Chondrocyte (in vitro differentiated cells): ENCODE data around the gene CPXM2. TPM values are rescaled to one million over a fixed set of nuclear protein-coding genes. Genes with fewer than 3 reads are reported as not detected.

ENCODE experiments used
- DNase-seq: peaks from one replicate; pipeline ENCODE4 v3.0.0; 2021; ENCODE audit warnings: mixed read lengths, low spot score
- H3K27ac Mint-ChIP-seq: one replicate; pipeline ENCODE4 v1.8.0; 2021; ENCODE audit warnings: mild to moderate bottlenecking, moderate library complexity, mixed read lengths; ENCODE audit not compliant: unreplicated experiment
- H3K27me3 Mint-ChIP-seq: 2 replicates; pipeline ENCODE4 v1.8.0; 2021; ENCODE audit warnings: low read depth, mixed read lengths
- H3K36me3 Mint-ChIP-seq: 2 replicates; pipeline ENCODE4 v1.8.0; 2021; ENCODE audit warnings: low read depth, mixed read lengths
- H3K4me1 Mint-ChIP-seq: 2 replicates; pipeline ENCODE4 v1.8.0; 2021; ENCODE audit warnings: low read depth, mild to moderate bottlenecking, mixed read lengths
- H3K4me3 Mint-ChIP-seq: one replicate; pipeline ENCODE4 v1.8.0; 2021; ENCODE audit warnings: mild to moderate bottlenecking, moderate library complexity, mixed read lengths; ENCODE audit not compliant: unreplicated experiment
- H3K9me3 Mint-ChIP-seq: 2 replicates; pipeline ENCODE4 v1.8.0; 2021; ENCODE audit warnings: low read depth, mixed read lengths
- total RNA-seq: library from RNA; stranded (reverse); gene quantifications from 3 replicates; pipeline ENCODE4 v1.2.1, GENCODE V29; 2021
- TF ChIP-seq, protein P1 (sequence below): fragments of 200-600 bp; sonication (generic); IDR thresholded peaks from 2 replicates; pipeline ENCODE4 v1.5.0; 2021; ENCODE audit warnings: antibody characterized with exemption, mild to moderate bottlenecking, moderate library complexity

CPXM2 gene
- total RNA-seq, 1 donor from 2014 or later = not detected

DNA sequence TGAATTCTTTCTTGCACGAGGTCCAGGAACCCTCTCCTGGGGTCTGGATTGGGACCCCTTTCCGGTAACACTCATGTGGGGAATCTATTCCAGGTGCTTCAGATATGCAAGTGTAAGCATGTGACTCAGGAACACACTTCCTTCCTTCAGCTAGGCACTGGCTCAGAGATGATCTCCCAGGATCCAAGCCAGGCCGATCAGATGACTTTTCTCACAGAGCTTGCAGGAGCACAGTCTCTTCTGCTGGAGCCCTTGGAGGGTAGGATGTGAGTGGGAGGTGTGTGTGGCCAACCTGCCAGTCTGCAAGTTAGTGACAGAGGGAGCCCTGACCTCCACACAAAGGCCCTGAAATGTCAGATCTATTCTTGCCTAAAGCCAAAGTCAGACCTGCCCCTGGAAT lies 108.3 kb downstream of the CPXM2 start:
- Mint-ChIP-seq H3K36me3 (no peaks in the 10 kb centered on the region), H3K4me1 (no peaks in the 10 kb centered on the region), H3K27me3 (peaks cover 14% of the 10 kb centered on the region), H3K27ac (no peak overlapping the region), H3K4me3 (no peak overlapping the region), H3K9me3 (no peaks in the 10 kb centered on the region)
- no peak for DNase-seq
- TF ChIP-seq, protein P1, sequence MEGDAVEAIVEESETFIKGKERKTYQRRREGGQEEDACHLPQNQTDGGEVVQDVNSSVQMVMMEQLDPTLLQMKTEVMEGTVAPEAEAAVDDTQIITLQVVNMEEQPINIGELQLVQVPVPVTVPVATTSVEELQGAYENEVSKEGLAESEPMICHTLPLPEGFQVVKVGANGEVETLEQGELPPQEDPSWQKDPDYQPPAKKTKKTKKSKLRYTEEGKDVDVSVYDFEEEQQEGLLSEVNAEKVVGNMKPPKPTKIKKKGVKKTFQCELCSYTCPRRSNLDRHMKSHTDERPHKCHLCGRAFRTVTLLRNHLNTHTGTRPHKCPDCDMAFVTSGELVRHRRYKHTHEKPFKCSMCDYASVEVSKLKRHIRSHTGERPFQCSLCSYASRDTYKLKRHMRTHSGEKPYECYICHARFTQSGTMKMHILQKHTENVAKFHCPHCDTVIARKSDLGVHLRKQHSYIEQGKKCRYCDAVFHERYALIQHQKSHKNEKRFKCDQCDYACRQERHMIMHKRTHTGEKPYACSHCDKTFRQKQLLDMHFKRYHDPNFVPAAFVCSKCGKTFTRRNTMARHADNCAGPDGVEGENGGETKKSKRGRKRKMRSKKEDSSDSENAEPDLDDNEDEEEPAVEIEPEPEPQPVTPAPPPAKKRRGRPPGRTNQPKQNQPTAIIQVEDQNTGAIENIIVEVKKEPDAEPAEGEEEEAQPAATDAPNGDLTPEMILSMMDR = no peak

DNA sequence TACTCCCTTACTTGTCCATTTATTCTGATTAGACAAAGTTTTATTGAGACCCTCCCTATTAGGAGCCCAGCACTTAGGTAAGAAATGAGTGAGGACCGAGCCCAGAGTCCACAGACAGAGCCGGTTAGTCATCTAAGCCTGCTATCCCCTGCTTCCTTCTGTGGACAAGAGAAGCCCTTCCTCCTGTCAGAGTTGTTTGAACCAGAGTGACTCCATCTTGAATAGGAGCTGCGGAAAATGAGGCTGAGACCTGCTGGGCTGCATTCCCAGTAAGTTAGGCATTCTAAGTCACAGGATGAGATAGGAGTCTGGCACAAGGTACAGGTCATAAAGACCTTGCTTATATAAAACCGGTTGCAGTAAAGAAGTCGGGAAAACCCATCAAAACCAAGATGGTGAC lies 109.1 kb downstream of the CPXM2 start:
- Mint-ChIP-seq H3K4me1 (no peaks in the 10 kb centered on the region), H3K27ac (no peak overlapping the region), H3K4me3 (no peak overlapping the region), H3K9me3 (no peaks in the 10 kb centered on the region), H3K27me3 (peaks cover 14% of the 10 kb centered on the region), H3K36me3 (no peaks in the 10 kb centered on the region)
- no peak for DNase-seq
- TF ChIP-seq, protein P1 = no peak

DNA sequence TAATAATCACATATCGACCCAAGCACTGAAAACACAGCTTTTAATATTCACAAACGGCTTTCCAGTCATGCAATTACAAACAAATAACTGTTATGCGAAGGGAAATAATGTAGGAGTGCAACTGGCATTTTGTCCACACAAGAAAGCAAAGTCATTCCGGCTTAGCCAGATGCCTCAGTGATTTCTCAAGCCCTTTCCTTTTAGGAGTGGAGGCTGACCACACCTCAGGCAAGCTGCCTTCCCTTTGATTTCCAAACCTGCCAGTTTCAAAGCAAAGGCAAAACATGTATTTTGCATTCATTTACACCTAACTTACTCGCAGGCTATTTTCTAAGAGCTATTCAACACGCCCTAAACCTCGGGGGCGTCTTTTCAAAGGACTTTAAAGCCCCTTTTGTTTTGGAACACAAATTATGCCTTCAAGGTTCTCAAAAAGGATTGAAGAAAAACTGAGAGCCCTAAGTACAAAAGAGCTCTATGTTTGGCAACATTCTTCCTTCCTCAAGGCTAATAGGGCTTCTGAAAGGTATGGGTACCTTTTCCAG lies 109.6 kb downstream of the CPXM2 start:
- Mint-ChIP-seq H3K36me3 (no peaks in the 10 kb centered on the region), H3K9me3 (no peaks in the 10 kb centered on the region), H3K4me3 (no peak overlapping the region), H3K27ac (no peak overlapping the region), H3K27me3 (peaks cover 16% of the 10 kb centered on the region), H3K4me1 (no peaks in the 10 kb centered on the region)
- TF ChIP-seq, protein P1 = no peak
- no peak for DNase-seq

DNA sequence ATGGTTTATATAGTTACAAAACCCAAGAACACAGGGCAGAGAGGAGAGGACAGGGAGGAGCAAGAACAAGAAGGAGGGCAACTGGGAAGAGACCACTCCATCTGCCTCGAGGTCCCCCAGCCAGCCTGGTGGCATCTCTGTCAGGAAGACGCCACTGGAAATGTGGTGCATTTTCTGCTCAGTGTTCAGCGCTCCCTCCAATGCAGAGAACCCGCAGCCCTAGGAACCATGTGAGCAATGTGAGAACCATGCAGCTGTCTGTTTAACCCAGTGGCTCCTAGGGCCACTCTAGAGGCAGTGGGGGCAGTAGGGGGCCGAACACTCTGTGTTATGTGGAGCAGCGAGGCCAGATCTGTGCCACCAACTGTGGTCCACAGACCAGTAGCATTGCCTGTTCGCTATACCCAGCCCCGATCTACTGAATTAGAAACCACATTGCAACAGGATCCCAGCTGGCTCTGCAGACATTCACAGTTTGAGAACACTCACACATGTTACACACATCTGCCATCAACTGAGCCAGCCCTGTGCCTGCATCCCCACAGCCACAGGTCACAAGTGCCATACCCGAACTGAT lies 110.2 kb downstream of the CPXM2 start:
- TF ChIP-seq, protein P1 = no peak
- Mint-ChIP-seq H3K27me3 (peaks cover 16% of the 10 kb centered on the region), H3K27ac (no peak overlapping the region), H3K4me1 (no peaks in the 10 kb centered on the region), H3K4me3 (no peak overlapping the region), H3K9me3 (no peaks in the 10 kb centered on the region), H3K36me3 (no peaks in the 10 kb centered on the region)
- DNase-seq = no peak

GRCh38 chr10:123778719-123779517 lies 112.7 kb downstream of the CPXM2 start:
- TF ChIP-seq, protein P1 = no peak
- no peak for DNase-seq
- H3K4me3 Mint-ChIP-seq = no peak overlapping the region
- H3K27me3 Mint-ChIP-seq = peaks cover 11% of the 10 kb centered on the region
- no peak overlapping the region for H3K27ac Mint-ChIP-seq
- H3K36me3 Mint-ChIP-seq = no peaks in the 10 kb centered on the region
- no peaks in the 10 kb centered on the region for H3K4me1 Mint-ChIP-seq
- H3K9me3 Mint-ChIP-seq = no peaks in the 10 kb centered on the region
